Esophagus squamous epithelium (tissue), 4 donors: ENCODE data around the gene FZD4.

ENCODE experiments used
- POLR2A ChIP-seq, 4 donors: fragments of 450-650 bp; IDR thresholded peaks; one replicate each; pipeline ENCODE4 v1.6.1; 2017; ENCODE audit warnings: antibody characterized with exemption in 4 of 4, mild to moderate bottlenecking in 4 of 4, moderate library complexity in 3 of 4
- TF ChIP-seq, protein P1 (sequence below), 6 experiments: fragments of 450-650 bp in 4 of 6; fragments of 200-600 bp in 2 of 6; sonication (generic) in 2 of 6; IDR thresholded peaks; one replicate each; pipeline ENCODE4 v1.5.1; 2016 to 2019; ENCODE audit warnings: antibody characterized with exemption in 6 of 6, mild to moderate bottlenecking in 4 of 6, moderate library complexity in 4 of 6

DNA sequence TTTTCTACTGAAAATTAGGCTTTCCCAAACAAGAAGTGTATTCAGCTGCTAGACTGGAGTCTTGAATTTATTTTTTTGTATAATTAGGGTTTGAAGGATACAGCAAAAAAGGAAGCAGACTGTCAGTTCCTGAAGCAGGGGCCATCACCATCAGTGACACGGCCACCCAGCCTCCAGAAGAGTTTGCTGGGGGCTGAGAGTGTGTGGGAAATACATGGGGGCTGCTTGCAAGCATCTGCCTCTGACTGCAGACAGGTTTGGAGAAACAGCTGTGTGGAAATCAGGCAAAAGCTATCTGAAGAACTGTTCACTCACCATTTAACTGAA, 23.0 kb downstream of the FZD4 start:
- TF ChIP-seq, protein P1, sequence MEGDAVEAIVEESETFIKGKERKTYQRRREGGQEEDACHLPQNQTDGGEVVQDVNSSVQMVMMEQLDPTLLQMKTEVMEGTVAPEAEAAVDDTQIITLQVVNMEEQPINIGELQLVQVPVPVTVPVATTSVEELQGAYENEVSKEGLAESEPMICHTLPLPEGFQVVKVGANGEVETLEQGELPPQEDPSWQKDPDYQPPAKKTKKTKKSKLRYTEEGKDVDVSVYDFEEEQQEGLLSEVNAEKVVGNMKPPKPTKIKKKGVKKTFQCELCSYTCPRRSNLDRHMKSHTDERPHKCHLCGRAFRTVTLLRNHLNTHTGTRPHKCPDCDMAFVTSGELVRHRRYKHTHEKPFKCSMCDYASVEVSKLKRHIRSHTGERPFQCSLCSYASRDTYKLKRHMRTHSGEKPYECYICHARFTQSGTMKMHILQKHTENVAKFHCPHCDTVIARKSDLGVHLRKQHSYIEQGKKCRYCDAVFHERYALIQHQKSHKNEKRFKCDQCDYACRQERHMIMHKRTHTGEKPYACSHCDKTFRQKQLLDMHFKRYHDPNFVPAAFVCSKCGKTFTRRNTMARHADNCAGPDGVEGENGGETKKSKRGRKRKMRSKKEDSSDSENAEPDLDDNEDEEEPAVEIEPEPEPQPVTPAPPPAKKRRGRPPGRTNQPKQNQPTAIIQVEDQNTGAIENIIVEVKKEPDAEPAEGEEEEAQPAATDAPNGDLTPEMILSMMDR (IDR thresholded peaks at IDR 0.05), result no peak
- no peak for TF ChIP-seq POLR2A (IDR thresholded peaks at IDR 0.05)
